Ishikawa (cell line): Measurements from ENCODE around the gene YDJC.

Experiments used
- CEBPB ChIP-seq: IDR thresholded peaks from 2 replicates; pipeline ENCODE4 v1.6.1; 2012
- CREB1 ChIP-seq: IDR thresholded peaks from 2 replicates; pipeline ENCODE4 v1.6.1; 2012; ENCODE audit warnings: low read depth
- EGR1 ChIP-seq: IDR thresholded peaks from 2 replicates; pipeline ENCODE4 v1.6.1; 2012
- EP300 ChIP-seq: IDR thresholded peaks from 2 replicates; pipeline ENCODE4 v1.6.1; 2012; ENCODE audit warnings: borderline replicate concordance
- FOXM1 ChIP-seq: IDR thresholded peaks from 2 replicates; pipeline ENCODE4 v1.6.1; 2012; ENCODE audit warnings: low read depth, borderline replicate concordance
- MAX ChIP-seq: IDR thresholded peaks from 2 replicates; pipeline ENCODE4 v1.6.1; 2012
- NFIC ChIP-seq: IDR thresholded peaks from 2 replicates; pipeline ENCODE4 v1.6.1; 2012
- RAD21 ChIP-seq: IDR thresholded peaks from 2 replicates; pipeline ENCODE4 v1.6.1; 2012; ENCODE audit warnings: low read depth
- REST ChIP-seq: IDR thresholded peaks from 2 replicates; pipeline ENCODE4 v1.6.1; 2012; ENCODE audit warnings: low read depth, mild to moderate bottlenecking
- TAF1 ChIP-seq: IDR thresholded peaks from 2 replicates; pipeline ENCODE4 v1.6.1; 2012; ENCODE audit warnings: low read depth, mild to moderate bottlenecking
- TCF12 ChIP-seq: IDR thresholded peaks from 2 replicates; pipeline ENCODE4 v1.6.1; 2012; ENCODE audit warnings: low read depth
- TEAD4 ChIP-seq: IDR thresholded peaks from 2 replicates; pipeline ENCODE4 v1.6.1; 2012
- USF1 ChIP-seq: IDR thresholded peaks from 2 replicates; pipeline ENCODE4 v1.6.1; 2012
- YY1 ChIP-seq: IDR thresholded peaks from 2 replicates; pipeline ENCODE4 v1.6.1; 2012; ENCODE audit warnings: low read depth
- ZBTB7A ChIP-seq: IDR thresholded peaks from 2 replicates; pipeline ENCODE4 v1.6.1; 2012; ENCODE audit warnings: low read depth

Gene YDJC

GRCh38 chr22:21628386-21629254 is 1.2 kb downstream of the YDJC start:
- TF ChIP-seq NFIC (0 out of 2 replicates have a peak, but pooled peaks have one; percentile 21), REST (no peak), TCF12 (no peak)

- no peak for TF ChIP-seq EGR1
- TF ChIP-seq REST, result no peak
- TF ChIP-seq MAX, result no peak
- TF ChIP-seq CREB1, result no peak
These were observed 2.9 kb downstream of the YDJC start for GRCh38 chr22:21626735-21627469.

GRCh38 chr22:21626073-21626734 is 3.6 kb downstream of the YDJC start:
- no peak for TF ChIP-seq YY1
- no peak for TF ChIP-seq MAX
- no peak for TF ChIP-seq NFIC
- TF ChIP-seq EP300, result no peak
- TF ChIP-seq FOXM1, result no peak
- TF ChIP-seq USF1, result no peak
- TF ChIP-seq TEAD4, result no peak
- no peak for TF ChIP-seq CREB1
- no peak for TF ChIP-seq TAF1
- no peak for TF ChIP-seq CEBPB
- TF ChIP-seq TCF12, result no peak
- no peak for TF ChIP-seq EGR1
- TF ChIP-seq REST, result no peak
- no peak for TF ChIP-seq ZBTB7A
- TF ChIP-seq RAD21, result no peak

- TF ChIP-seq ZBTB7A (no peak), USF1 (no peak), RAD21 (no peak), CREB1 (no peak), TAF1 (no peak), REST (no peak), CEBPB (no peak), NFIC (no peak), MAX (no peak), EGR1 (no peak), YY1 (no peak), TCF12 (no peak), TEAD4 (no peak), EP300 (no peak), FOXM1 (no peak)
These were observed 4.7 kb downstream of the YDJC start for GRCh38 chr22:21624880-21625791.
